DOHH2 (cell line): ENCODE data around the gene PDCD5.

Experiments used
- EZH2phosphoT487 ChIP-seq: fragments of 200-600 bp; sonication (generic); IDR thresholded peaks from 2 replicates; pipeline ENCODE4 v1.6.1; 2017; ENCODE audit warnings: borderline replicate concordance, mild to moderate bottlenecking, antibody characterized with exemption, low read length, moderate library complexity, mixed read lengths
- TF ChIP-seq, protein P1 (sequence below): fragments of 200-600 bp; sonication (generic); IDR thresholded peaks from one replicate; pipeline ENCODE4 v1.5.1; 2014; ENCODE audit warnings: antibody characterized with exemption, mild to moderate bottlenecking, low read depth, low read length; ENCODE audit not compliant: poor library complexity, severe bottlenecking

DNA sequence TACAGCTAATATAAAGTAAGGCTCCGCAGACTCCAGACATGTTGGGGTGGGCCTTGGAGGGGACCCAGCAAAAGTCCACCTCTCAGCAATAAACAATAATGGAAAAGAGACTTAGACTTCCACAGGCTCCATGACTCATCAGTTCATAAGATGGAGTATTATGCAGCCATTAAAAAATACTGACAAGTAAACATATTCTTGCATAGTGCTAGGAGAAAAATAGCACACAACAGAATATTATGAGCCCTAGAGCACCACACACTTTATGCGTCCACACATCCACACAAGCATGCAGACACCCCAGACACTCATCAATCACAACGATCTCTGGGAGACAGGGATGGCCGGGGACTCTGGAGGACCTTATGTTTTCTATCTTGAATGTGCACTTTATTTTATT, 46.0 kb downstream of the PDCD5 start:
- TF ChIP-seq EZH2phosphoT487: no peak
- TF ChIP-seq, protein P1, sequence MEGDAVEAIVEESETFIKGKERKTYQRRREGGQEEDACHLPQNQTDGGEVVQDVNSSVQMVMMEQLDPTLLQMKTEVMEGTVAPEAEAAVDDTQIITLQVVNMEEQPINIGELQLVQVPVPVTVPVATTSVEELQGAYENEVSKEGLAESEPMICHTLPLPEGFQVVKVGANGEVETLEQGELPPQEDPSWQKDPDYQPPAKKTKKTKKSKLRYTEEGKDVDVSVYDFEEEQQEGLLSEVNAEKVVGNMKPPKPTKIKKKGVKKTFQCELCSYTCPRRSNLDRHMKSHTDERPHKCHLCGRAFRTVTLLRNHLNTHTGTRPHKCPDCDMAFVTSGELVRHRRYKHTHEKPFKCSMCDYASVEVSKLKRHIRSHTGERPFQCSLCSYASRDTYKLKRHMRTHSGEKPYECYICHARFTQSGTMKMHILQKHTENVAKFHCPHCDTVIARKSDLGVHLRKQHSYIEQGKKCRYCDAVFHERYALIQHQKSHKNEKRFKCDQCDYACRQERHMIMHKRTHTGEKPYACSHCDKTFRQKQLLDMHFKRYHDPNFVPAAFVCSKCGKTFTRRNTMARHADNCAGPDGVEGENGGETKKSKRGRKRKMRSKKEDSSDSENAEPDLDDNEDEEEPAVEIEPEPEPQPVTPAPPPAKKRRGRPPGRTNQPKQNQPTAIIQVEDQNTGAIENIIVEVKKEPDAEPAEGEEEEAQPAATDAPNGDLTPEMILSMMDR: no peak
